ENCODE measurements around the gene PDLIM1. TPM values are rescaled to one million over a fixed set of nuclear protein-coding genes. Genes with fewer than 3 reads are reported as not detected.

The PDLIM1 gene
- polyA plus RNA-seq, 1 donor, result 35.6 TPM

DNA sequence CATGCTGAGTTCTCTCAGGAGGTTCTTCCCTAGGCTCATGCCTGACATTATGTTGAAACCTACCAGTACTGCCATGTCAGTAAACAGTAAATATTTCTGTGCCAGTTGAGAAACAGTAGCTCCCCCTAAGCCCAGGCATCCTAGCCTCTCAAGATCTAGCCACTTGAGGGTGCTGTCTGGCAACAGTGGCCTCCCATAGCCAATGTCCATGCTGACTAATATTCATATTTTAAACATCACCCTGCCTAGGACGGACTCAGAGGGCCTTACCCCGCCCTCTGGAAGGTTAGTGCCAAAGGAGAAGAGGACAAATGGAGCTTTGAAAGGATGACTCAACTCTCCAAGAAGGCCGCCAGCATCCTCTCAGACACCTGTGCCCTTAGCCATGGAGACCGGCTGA, 89.1 kb downstream of the PDLIM1 start:
- DNase-seq, result no peak

- no peak for DNase-seq
Observed at GRCh38 chr10:95196046-95196445, 94.8 kb downstream of the PDLIM1 start.

GRCh38 chr10:95193944-95194343, 96.9 kb downstream of the PDLIM1 start, which contains the start of gene ACSM6:
Gene ACSM6 (plus strand): TSS chr10:95194238. CDS start chr10:95194486, 248 bp downstream.
- no peak for DNase-seq

DNA sequence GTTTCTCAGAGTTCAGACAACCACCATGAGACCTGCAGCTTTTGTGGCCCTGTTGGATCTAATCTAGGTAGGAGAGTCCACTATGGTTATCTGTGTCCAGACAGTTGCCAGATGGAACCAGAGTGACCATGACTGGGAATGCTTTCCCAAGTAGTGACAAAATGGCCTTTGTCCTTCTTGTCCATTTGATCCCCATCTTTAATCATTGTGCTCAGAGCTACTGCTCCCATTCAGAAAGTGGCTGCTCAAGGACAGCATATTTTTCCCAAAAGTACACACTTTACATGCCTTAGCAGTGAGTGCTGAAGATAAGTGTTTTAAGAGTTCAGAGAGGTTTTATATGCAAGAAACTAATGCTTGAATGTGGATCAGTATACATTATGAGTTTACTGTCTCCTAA, 102.2 kb downstream of the PDLIM1 start:
- no peak for DNase-seq

DNA sequence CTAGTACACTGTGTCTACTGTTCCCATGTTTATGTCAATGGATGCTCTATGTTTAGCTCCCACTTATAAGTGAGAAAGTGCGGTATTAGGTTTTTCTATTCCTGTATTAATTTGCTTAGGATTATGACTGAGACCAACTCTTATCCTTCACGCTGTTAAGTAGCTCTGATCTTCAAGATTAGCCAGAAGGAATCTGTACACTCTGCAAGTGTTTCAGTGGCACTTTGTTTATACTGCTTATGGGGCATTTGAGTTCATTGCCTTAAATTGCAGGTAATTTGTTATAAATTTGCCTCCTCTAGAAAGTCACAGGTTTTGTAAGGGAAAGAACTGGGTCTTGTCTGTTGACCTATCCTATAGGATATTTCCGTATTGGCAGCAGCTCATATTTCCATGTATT, 103.2 kb downstream of the PDLIM1 start:
- no peak for DNase-seq

Other genes starting within 250 kb of the PDLIM1 start
- gene CYP2C8, start 221.5 kb downstream of the PDLIM1 start, polyA plus RNA-seq (ENCODE audit: insufficient read length), result 0.49 TPM
- not detected for gene ACSM6, start 96.8 kb downstream of the PDLIM1 start, polyA plus RNA-seq (ENCODE audit: insufficient read length)

Data from hindlimb muscle (tissue), 1 donor.